ENCODE results near the gene SGCA. TPM values are rescaled to one million over a fixed set of nuclear protein-coding genes. Genes with fewer than 3 reads are reported as not detected.

SGCA gene
- total RNA-seq, 1 donor from 2014 or later: not detected

GRCh38 chr17:50204431-50204830 lies 38.6 kb downstream of the SGCA start:
- TF ChIP-seq, protein P1, sequence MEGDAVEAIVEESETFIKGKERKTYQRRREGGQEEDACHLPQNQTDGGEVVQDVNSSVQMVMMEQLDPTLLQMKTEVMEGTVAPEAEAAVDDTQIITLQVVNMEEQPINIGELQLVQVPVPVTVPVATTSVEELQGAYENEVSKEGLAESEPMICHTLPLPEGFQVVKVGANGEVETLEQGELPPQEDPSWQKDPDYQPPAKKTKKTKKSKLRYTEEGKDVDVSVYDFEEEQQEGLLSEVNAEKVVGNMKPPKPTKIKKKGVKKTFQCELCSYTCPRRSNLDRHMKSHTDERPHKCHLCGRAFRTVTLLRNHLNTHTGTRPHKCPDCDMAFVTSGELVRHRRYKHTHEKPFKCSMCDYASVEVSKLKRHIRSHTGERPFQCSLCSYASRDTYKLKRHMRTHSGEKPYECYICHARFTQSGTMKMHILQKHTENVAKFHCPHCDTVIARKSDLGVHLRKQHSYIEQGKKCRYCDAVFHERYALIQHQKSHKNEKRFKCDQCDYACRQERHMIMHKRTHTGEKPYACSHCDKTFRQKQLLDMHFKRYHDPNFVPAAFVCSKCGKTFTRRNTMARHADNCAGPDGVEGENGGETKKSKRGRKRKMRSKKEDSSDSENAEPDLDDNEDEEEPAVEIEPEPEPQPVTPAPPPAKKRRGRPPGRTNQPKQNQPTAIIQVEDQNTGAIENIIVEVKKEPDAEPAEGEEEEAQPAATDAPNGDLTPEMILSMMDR (IDR thresholded peaks at IDR 0.05; ENCODE audit: insufficient read depth, low read length, poor library complexity, severe bottlenecking): no peak
- no peak for DNase-seq (ENCODE audit: low read depth)
- Histone ChIP-seq H3K27me3 (ENCODE audit: control insufficient read depth, insufficient read depth, low read length) (no peaks in the 10 kb centered on the region), H3K36me3 (ENCODE audit: control insufficient read depth, insufficient read depth, low read length) (no peaks in the 10 kb centered on the region), H3K4me3 (ENCODE audit: low read depth, low read length) (no peak overlapping the region)

DNA sequence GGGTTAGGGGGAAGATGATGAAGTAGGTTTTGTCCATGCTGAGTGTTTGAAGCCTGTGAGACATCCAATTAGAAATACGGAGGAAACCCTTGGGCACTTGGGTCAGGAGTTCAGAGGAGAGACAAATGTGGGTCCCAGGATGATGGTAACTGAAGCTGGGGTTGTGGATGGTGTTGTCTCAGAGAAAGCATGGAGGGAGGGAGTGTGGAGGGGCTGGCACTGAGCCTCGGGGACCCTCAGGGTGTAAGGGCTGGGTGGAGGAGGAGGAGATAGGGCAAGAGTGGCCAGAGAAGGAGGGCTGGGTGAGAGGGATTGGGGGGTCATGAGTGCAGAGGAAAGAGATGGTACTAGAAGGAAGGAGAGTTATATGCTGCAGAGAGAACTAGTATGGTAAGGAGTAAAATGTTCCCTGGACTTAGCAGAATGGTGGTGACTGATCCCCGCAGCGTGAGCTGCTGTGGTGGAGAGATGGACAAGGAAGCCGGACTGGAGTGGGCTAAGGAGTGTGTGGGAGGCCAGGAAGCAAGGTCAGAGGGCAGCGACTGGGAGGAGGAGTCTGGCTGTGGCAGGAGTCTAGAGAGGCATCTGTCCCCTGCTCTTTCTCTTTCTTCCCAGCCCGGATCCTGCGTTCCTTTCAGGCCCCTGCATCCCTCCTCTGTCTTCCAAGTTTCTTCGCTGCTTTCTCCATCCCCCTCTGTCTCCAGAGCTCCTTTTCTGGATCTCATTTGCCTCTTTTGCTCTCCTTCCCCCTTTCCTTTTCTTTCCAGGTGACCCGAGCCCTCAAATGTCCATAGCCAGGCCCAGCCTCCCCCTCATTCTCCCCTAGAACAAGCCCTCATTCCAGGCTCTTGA lies 39.5 kb downstream of the SGCA start:
- TF ChIP-seq, protein P1 (IDR thresholded peaks at IDR 0.05; ENCODE audit: insufficient read depth, low read length, poor library complexity, severe bottlenecking): no peak
- H3K4me3 ChIP-seq (ENCODE audit: low read depth, low read length): no peak overlapping the region
- no peaks in the 10 kb centered on the region for H3K27me3 ChIP-seq (ENCODE audit: control insufficient read depth, insufficient read depth, low read length)
- DNase-seq (ENCODE audit: low read depth): no peak
- H3K36me3 ChIP-seq (ENCODE audit: control insufficient read depth, insufficient read depth, low read length): no peaks in the 10 kb centered on the region

GRCh38 chr17:50205963-50206505 lies 40.2 kb downstream of the SGCA start:
- no peak for DNase-seq (ENCODE audit: low read depth)
- H3K27me3 ChIP-seq (ENCODE audit: control insufficient read depth, insufficient read depth, low read length): no peaks in the 10 kb centered on the region
- no peak overlapping the region for H3K4me3 ChIP-seq (ENCODE audit: low read depth, low read length)

GRCh38 chr17:50206604-50207293 lies 40.9 kb downstream of the SGCA start:
- no peak for DNase-seq (ENCODE audit: low read depth)
- TF ChIP-seq, protein P1 (IDR thresholded peaks at IDR 0.05; ENCODE audit: insufficient read depth, low read length, poor library complexity, severe bottlenecking): no peak
- Histone ChIP-seq H3K27me3 (ENCODE audit: control insufficient read depth, insufficient read depth, low read length) (no peaks in the 10 kb centered on the region), H3K36me3 (ENCODE audit: control insufficient read depth, insufficient read depth, low read length) (no peaks in the 10 kb centered on the region), H3K4me3 (ENCODE audit: low read depth, low read length) (no peak overlapping the region)

More at GRCh38 chr17:50205963-50206505, 40.2 kb downstream of the SGCA start:
- TF ChIP-seq, protein P1 (IDR thresholded peaks at IDR 0.05; ENCODE audit: insufficient read depth, low read length, poor library complexity, severe bottlenecking): no peak
- H3K36me3 ChIP-seq (ENCODE audit: control insufficient read depth, insufficient read depth, low read length): no peaks in the 10 kb centered on the region

- Histone ChIP-seq H3K4me3 (ENCODE audit: low read depth, low read length) (no peak overlapping the region), H3K36me3 (ENCODE audit: control insufficient read depth, insufficient read depth, low read length) (no peaks in the 10 kb centered on the region), H3K27me3 (ENCODE audit: control insufficient read depth, insufficient read depth, low read length) (no peaks in the 10 kb centered on the region)
- DNase-seq (ENCODE audit: low read depth): no peak
- TF ChIP-seq, protein P1 (IDR thresholded peaks at IDR 0.05; ENCODE audit: insufficient read depth, low read length, poor library complexity, severe bottlenecking): no peak
Observed at GRCh38 chr17:50207315-50207714, 41.5 kb downstream of the SGCA start.
